Esophagus muscularis mucosa (tissue), 4 donors: ENCODE data around the gene DGKB. TPM values are rescaled to one million over a fixed set of nuclear protein-coding genes. Genes with fewer than 3 reads are reported as not detected.

ENCODE experiments used
- DNase-seq: peaks from one replicate; pipeline ENCODE4 v3.0.0-alpha.2; 2017; ENCODE audit errors: extremely low spot score
- H3K27ac ChIP-seq, 4 donors: fragments of 200-600 bp; sonication (generic); replicated peaks in 1 of 4; 1 replicate in 3 of 4; 2 replicates in 1 of 4; pipeline ENCODE4 v1.5.1; 2016 to 2019; ENCODE audit warnings: mild to moderate bottlenecking in 1 of 4
- H3K27me3 ChIP-seq, 4 donors: fragments of 200-600 bp; sonication (generic); one replicate each; pipeline versions ENCODE4 v1.5.1 to v1.6.0; 2016 to 2019
- H3K36me3 ChIP-seq, 4 donors: fragments of 200-600 bp; sonication (generic); one replicate each; pipeline ENCODE4 v1.5.1; 2016 to 2019
- H3K4me1 ChIP-seq, 4 donors: fragments of 200-600 bp; sonication (generic); one replicate each; pipeline ENCODE4 v1.5.1; 2016 to 2019
- H3K4me3 ChIP-seq, 4 donors: fragments of 200-600 bp; sonication (generic); 1 replicate in 2 of 4; 2 replicates in 2 of 4; pipeline ENCODE4 v1.5.1; 2016 to 2019; ENCODE audit warnings: mild to moderate bottlenecking in 4 of 4, moderate library complexity in 1 of 4
- H3K9me3 ChIP-seq, 4 donors: fragments of 200-600 bp; sonication (generic); 1 replicate in 3 of 4; 2 replicates in 1 of 4; pipeline ENCODE4 v1.5.1; 2016 to 2019
- EP300 ChIP-seq: sonication (generic); formaldehyde crosslinking; IDR thresholded peaks from one replicate; pipeline ENCODE4 v1.6.1; 2017; ENCODE audit warnings: antibody characterized with exemption
- POLR2A ChIP-seq: fragments of 450-650 bp; IDR thresholded peaks from one replicate; pipeline ENCODE4 v1.6.1; 2017; ENCODE audit warnings: antibody characterized with exemption, moderate library complexity, mild to moderate bottlenecking, low read depth
- POLR2AphosphoS5 ChIP-seq, 2 donors: sonication (generic); formaldehyde crosslinking; IDR thresholded peaks; one replicate each; pipeline ENCODE4 v1.6.1; 2017; ENCODE audit warnings: antibody characterized with exemption in 2 of 2
- WGBS: methylation state at CpG from one replicate; pipeline ENCODE4 v1.1.5; 2018; 5-methylcytosine and 5-hydroxymethylcytosine counted together
- intact Hi-C: fragments of 100-400 bp; cut with DNase I; formaldehyde crosslinking; loops from one replicate; pipeline ENCODE4 v1.15.1; 2023
- total RNA-seq, 4 donors: library from RNA; depleted of rRNA; stranded (reverse); fragments of >200 nt; gene quantifications; one replicate each; pipeline versions ENCODE4 v1.1.0 to v1.2.1, GENCODE V29; 2016
- TF ChIP-seq, protein P1 (sequence below), 3 experiments: fragments of 200-600 bp in 2 of 3; fragments of 450-650 bp in 1 of 3; sonication (generic) in 2 of 3; IDR thresholded peaks; one replicate each; pipeline ENCODE4 v1.5.1; 2017 to 2019; ENCODE audit warnings: antibody characterized with exemption in 3 of 3, mild to moderate bottlenecking in 2 of 3, moderate library complexity in 1 of 3

DGKB gene
- total RNA-seq, 4 donors from 2014 or later, result 10.4 to 18.5 (median 16.0) TPM

GRCh38 chr7:14195871-14196270, 706.7 kb downstream of the DGKB start:
- intact Hi-C loops, result no loop called here
- DNase-seq, result no peak
- H3K4me1 ChIP-seq, result peaks cover 5 to 21% (median 12%) of the 10 kb centered on the region in 4 donors
- H3K27me3 ChIP-seq, result no peaks in the 10 kb centered on the region
- no peak overlapping the region for H3K4me3 ChIP-seq
- H3K36me3 ChIP-seq, result no peaks in the 10 kb centered on the region
- H3K27ac ChIP-seq, result no peak overlapping the region
- WGBS, result 88% methylated on average over 4 of the region's 4 CpGs
- peaks cover 0 to 13% (median 0%) of the 10 kb centered on the region in 4 donors for H3K9me3 ChIP-seq
- TF ChIP-seq EP300, result no peak
- TF ChIP-seq POLR2AphosphoS5 (IDR thresholded peaks at IDR 0.05), result no peak
- TF ChIP-seq, protein P1, sequence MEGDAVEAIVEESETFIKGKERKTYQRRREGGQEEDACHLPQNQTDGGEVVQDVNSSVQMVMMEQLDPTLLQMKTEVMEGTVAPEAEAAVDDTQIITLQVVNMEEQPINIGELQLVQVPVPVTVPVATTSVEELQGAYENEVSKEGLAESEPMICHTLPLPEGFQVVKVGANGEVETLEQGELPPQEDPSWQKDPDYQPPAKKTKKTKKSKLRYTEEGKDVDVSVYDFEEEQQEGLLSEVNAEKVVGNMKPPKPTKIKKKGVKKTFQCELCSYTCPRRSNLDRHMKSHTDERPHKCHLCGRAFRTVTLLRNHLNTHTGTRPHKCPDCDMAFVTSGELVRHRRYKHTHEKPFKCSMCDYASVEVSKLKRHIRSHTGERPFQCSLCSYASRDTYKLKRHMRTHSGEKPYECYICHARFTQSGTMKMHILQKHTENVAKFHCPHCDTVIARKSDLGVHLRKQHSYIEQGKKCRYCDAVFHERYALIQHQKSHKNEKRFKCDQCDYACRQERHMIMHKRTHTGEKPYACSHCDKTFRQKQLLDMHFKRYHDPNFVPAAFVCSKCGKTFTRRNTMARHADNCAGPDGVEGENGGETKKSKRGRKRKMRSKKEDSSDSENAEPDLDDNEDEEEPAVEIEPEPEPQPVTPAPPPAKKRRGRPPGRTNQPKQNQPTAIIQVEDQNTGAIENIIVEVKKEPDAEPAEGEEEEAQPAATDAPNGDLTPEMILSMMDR (IDR thresholded peaks at IDR 0.05), result no peak
- TF ChIP-seq POLR2A, result no peak

DNA sequence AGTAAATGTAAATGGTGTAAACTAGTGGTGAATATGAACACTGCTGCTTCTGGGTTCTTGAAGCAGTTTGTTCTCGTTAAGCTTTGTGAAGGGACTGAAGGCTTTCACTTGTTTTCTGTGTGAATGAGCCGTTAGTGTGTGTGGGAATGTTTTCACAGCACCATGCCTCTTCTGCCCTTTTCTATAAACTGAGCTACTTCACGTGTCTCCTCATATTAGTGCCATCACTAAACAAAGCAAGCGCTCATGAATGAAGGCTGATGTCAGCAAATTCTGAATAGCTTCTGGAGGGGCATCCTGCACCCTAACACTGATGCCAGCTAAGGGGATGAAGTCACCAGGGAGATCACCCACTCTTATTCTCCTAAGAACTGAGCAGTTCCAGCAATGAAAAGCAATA, 707.5 kb downstream of the DGKB start:
- no peak for DNase-seq
- peaks cover 5 to 21% (median 12%) of the 10 kb centered on the region in 4 donors for H3K4me1 ChIP-seq
- H3K27me3 ChIP-seq, result no peaks in the 10 kb centered on the region
- H3K4me3 ChIP-seq, result no peak overlapping the region
- H3K36me3 ChIP-seq, result no peaks in the 10 kb centered on the region
- TF ChIP-seq EP300 (no peak), POLR2A (no peak), POLR2AphosphoS5 (IDR thresholded peaks at IDR 0.05) (no peak)
- TF ChIP-seq, protein P1 (IDR thresholded peaks at IDR 0.05), result no peak
- intact Hi-C loops, result no loop called here
- peaks cover 0 to 13% (median 0%) of the 10 kb centered on the region in 4 donors for H3K9me3 ChIP-seq
- WGBS, result 89% methylated on average over 4 of the region's 4 CpGs
- no peak overlapping the region for H3K27ac ChIP-seq

- 80% methylated on average over 4 of the region's 4 CpGs for WGBS
- H3K9me3 ChIP-seq, result no peaks in the 10 kb centered on the region
- H3K4me1 ChIP-seq, result peaks cover 0 to 10% (median 2%) of the 10 kb centered on the region in 4 donors
- intact Hi-C loops, result no loop called here
- no peak for DNase-seq
- H3K27me3 ChIP-seq, result no peaks in the 10 kb centered on the region
- TF ChIP-seq, protein P1 (IDR thresholded peaks at IDR 0.05), result no peak
- TF ChIP-seq EP300 (no peak), POLR2AphosphoS5 (IDR thresholded peaks at IDR 0.05) (no peak), POLR2A (no peak)
- no peak overlapping the region for H3K27ac ChIP-seq
- H3K4me3 ChIP-seq, result no peak overlapping the region
- no peaks in the 10 kb centered on the region for H3K36me3 ChIP-seq
These were observed 710.9 kb downstream of the DGKB start for GRCh38 chr7:14191686-14192098.

DNA sequence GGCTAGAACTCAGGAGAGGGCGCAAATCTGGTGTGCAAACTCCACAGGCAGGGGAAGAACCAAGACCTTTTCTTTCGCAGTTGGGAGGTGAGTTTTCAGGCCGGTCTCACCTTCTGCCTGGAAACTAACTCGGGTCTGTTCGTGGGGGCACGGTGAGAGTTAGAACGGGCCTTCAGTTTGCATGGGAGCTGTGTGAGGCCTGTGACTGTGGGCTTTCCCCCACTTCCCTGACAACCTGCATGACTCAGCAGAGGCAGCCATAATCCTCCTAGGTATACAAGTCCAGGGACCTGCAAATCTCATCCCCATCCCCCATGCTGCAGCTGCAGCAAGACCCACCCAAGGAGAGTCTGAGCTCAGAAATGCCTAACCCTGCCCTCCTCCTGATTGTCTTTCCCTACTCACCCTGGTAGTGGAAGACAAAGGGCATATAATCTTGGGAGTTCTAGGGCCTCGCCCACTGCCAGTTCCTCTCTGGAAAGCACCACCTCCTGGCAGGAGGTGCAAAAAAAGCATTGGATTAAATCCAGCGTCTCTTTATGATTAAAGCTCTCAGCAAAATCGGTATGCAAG, 718.2 kb downstream of the DGKB start:
- Histone ChIP-seq H3K27ac (no peak overlapping the region), H3K9me3 (no peaks in the 10 kb centered on the region), H3K36me3 (no peaks in the 10 kb centered on the region), H3K27me3 (no peaks in the 10 kb centered on the region), H3K4me3 (no peak overlapping the region), H3K4me1 (no peaks in the 10 kb centered on the region)
- intact Hi-C loops, result no loop called here
- no peak for DNase-seq
- WGBS, result 88% methylated on average over 10 of the region's 10 CpGs
- TF ChIP-seq POLR2AphosphoS5 (IDR thresholded peaks at IDR 0.05) (no peak), EP300 (no peak), POLR2A (no peak)
- TF ChIP-seq, protein P1 (IDR thresholded peaks at IDR 0.05), result no peak

DNA sequence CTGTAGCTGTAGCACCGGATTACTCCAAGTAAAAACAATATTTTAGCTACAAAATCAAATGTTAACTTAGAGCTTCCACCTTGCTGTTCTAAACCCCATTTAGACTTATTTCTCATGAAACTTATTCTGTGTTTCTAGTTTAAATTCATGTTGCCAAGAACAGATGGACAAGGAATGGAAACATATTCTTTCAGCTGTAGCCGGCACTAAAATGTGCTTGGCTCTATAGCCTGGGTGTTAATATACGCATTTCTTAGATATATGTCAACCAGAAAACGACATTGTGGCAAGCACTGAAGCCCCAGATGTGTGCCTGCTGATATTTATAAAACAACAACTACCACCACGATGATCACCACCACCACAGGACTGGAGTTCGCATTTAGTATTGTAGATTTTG, 722.8 kb downstream of the DGKB start:
- Histone ChIP-seq H3K27me3 (no peaks in the 10 kb centered on the region), H3K4me3 (no peak overlapping the region), H3K4me1 (no peaks in the 10 kb centered on the region), H3K27ac (no peak overlapping the region), H3K9me3 (no peaks in the 10 kb centered on the region), H3K36me3 (no peaks in the 10 kb centered on the region)
- TF ChIP-seq, protein P1 (IDR thresholded peaks at IDR 0.05), result no peak
- no peak for TF ChIP-seq POLR2A
- TF ChIP-seq EP300, result no peak
- no peak for TF ChIP-seq POLR2AphosphoS5 (IDR thresholded peaks at IDR 0.05)
- intact Hi-C loops, result no loop called here
- DNase-seq, result no peak
- WGBS, result 76% methylated on average over 6 of the region's 6 CpGs
